HTR-8/SVneo (cell line): ENCODE measurements around the gene PPFIBP2.

ENCODE experiments used
- DNase-seq: peaks from one replicate; pipeline ENCODE4 v3.0.0; 2011; ENCODE audit warnings: low spot score, mixed read lengths; ENCODE audit not compliant: insufficient read length
- FAIRE-seq: peaks from 2 replicates; lab custom pipeline; 2011; peaks lifted over from hg19 to GRCh38; lab: Jason Lieb, UNC

PPFIBP2 gene

GRCh38 chr11:7573558-7574296 is 59.9 kb downstream of the PPFIBP2 start:
- DNase-seq (no peak), FAIRE-seq (no peak)

- FAIRE-seq (no peak), DNase-seq (no peak)
Observed at GRCh38 chr11:7574491-7575130, 60.8 kb downstream of the PPFIBP2 start.

GRCh38 chr11:7575841-7576725 is 62.3 kb downstream of the PPFIBP2 start:
- FAIRE-seq (no peak), DNase-seq (no peak)

GRCh38 chr11:7576726-7577290 is 63.0 kb downstream of the PPFIBP2 start:
- no peak for DNase-seq

GRCh38 chr11:7577291-7578190 is 63.7 kb downstream of the PPFIBP2 start:
- FAIRE-seq (no peak), DNase-seq (no peak)

More at GRCh38 chr11:7576726-7577290, 63.0 kb downstream of the PPFIBP2 start:
- no peak for FAIRE-seq

- DNase-seq (no peak), FAIRE-seq (no peak)
Observed at GRCh38 chr11:7578276-7578955, 64.6 kb downstream of the PPFIBP2 start.

- FAIRE-seq = no peak
Observed at GRCh38 chr11:7579361-7579791, 65.6 kb downstream of the PPFIBP2 start.

GRCh38 chr11:7581021-7581590 is 67.3 kb downstream of the PPFIBP2 start:
- FAIRE-seq (no peak), DNase-seq (no peak)

More at GRCh38 chr11:7579361-7579791, 65.6 kb downstream of the PPFIBP2 start:
- no peak for DNase-seq

- DNase-seq (no peak), FAIRE-seq (no peak)
Observed at GRCh38 chr11:7582338-7582985, 68.7 kb downstream of the PPFIBP2 start.

GRCh38 chr11:7583248-7583647 is 69.4 kb downstream of the PPFIBP2 start:
- DNase-seq (no peak), FAIRE-seq (no peak)

- DNase-seq (no peak), FAIRE-seq (no peak)
Observed at GRCh38 chr11:7584910-7585309, 71.1 kb downstream of the PPFIBP2 start.

- DNase-seq (no peak), FAIRE-seq (no peak)
Observed at GRCh38 chr11:7585816-7586215, 72.0 kb downstream of the PPFIBP2 start.

GRCh38 chr11:7586376-7586775 is 72.6 kb downstream of the PPFIBP2 start:
- FAIRE-seq (no peak), DNase-seq (no peak)

- FAIRE-seq = no peak
Observed at GRCh38 chr11:7587712-7588111, 73.9 kb downstream of the PPFIBP2 start.

GRCh38 chr11:7589861-7590260 is 76.1 kb downstream of the PPFIBP2 start:
- DNase-seq = no peak

More at GRCh38 chr11:7587712-7588111, 73.9 kb downstream of the PPFIBP2 start:
- no peak for DNase-seq

GRCh38 chr11:7590529-7590928 is 76.7 kb downstream of the PPFIBP2 start:
- FAIRE-seq = no peak
- DNase-seq = no peak

More at GRCh38 chr11:7589861-7590260, 76.1 kb downstream of the PPFIBP2 start:
- no peak for FAIRE-seq

GRCh38 chr11:7591107-7591894 is 77.5 kb downstream of the PPFIBP2 start:
- DNase-seq = no peak
- FAIRE-seq = no peak
